ENCODE data around the gene SCUBE1.

Gene SCUBE1

DNA sequence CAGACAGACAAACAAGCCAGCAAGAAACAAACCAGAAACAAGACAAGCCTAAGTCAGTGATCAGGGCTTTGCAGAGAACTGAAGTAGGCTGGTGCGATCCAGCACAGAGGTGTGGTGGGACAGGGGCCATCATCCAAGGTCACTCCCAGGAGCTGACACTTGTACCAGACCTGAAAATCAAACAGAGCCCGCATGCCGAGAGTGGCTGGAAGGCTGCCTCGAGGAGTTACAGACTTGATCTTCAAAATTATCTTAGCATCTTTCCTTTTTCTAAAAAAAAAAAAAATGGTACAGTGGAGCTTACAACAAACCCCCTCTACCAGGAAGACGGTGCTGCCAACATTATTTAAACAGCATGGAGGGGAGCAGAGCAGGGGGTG, 8.8 kb upstream of the SCUBE1 start:
- TF ChIP-seq CTCF (IDR thresholded peaks at IDR 0.05) = no peak

- TF ChIP-seq CTCF (IDR thresholded peaks at IDR 0.05) = no peak
Observed at GRCh38 chr22:43349636-43350035, 6.5 kb upstream of the SCUBE1 start.

GRCh38 chr22:43346521-43346929, 3.4 kb upstream of the SCUBE1 start:
- peak; percentile 72 for TF ChIP-seq CTCF (IDR thresholded peaks at IDR 0.05)

DNA sequence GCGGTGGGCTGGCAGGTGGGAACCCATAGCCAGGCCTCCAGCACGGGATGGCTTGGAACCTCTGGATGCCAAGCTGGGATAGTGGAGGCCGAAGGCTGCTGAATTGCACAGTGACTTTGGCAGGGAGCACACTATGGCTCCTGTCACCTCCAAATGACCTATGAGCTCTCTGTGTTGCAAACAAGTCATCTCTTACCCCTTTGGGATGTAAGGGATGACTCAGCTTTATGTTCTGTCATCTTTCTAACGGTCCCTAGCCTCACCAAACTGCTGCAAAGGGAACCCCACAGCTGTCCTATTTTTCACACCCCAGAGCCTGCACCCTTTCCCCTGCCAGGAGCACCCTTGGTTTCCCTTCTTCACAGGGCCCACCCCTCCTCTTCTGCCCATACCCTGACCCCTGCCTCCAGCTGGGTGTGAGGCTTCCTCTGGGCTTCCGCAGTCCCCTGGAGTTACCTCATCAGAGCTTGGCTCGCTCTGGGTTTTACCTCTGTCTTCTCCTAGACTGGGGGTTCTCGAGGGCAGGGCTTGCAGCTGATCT, 2.7 kb upstream of the SCUBE1 start:
- no peak for TF ChIP-seq CTCF (IDR thresholded peaks at IDR 0.05)

DNA sequence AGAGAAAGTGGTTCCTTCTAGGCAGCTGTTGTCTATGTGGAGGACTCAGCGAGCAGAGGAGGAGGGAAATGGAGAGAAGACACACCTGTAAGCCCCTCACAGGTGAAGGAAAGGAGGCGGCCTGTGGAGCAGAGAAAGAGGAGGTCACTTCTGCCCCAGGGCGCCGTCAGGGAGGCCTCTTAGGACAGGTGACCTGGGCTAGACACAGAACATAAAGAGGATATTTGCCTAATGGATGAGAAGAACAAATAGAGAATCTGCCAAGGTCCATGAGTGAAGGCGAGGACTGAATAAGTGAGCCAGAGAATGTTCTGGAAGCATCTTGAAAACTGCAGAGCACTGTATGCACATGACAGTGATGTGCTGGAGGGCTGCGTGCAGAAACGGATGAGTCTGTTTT, 2.2 kb upstream of the SCUBE1 start:
- TF ChIP-seq CTCF (IDR thresholded peaks at IDR 0.05) = no peak

- TF ChIP-seq CTCF (IDR thresholded peaks at IDR 0.05) = no peak
Observed at GRCh38 chr22:43344520-43344787, 1.3 kb upstream of the SCUBE1 start.

GRCh38 chr22:43343670-43344519, 723 bp upstream of the SCUBE1 start:
- TF ChIP-seq CTCF (IDR thresholded peaks at IDR 0.05) = no peak

Data from LNCAP (cell line).